Measurements from ENCODE around the gene ACSF3. TPM values are rescaled to one million over a fixed set of nuclear protein-coding genes. Genes with fewer than 3 reads are reported as not detected.

Gene ACSF3
- total RNA-seq, 1 experiment from 2014 or later = 74.5 TPM

DNA sequence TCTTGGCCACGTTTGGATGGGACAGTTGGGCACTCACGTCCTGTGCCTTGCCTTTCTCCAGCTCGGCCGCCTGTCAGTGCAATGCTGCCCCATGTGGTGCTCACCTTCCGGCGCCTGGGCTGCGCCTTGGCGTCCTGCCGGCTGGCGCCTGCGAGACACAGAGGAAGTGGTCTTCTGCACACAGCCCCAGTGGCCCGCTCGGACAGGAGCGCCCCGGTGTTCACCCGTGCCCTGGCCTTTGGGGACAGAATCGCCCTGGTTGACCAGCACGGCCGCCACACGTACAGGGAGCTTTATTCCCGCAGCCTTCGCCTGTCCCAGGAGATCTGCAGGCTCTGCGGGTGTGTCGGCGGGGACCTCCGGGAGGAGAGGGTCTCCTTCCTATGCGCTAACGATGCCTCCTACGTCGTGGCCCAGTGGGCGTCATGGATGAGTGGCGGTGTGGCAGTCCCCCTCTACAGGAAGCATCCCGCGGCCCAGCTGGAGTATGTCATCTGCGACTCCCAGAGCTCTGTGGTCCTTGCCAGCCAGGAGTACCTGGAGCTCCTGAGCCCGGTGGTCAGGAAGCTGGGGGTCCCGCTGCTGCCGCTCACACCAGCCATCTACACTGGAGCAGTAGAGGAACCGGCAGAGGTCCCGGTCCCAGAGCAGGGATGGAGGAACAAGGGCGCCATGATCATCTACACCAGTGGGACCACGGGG, 7.1 kb downstream of the ACSF3 start (continued):
- no peak for TF ChIP-seq POLR2AphosphoS5 (IDR thresholded peaks at IDR 0.05; ENCODE audit: low read depth, low read length)

- RAD21 ChIA-PET (ENCODE audit: low non-redundant PET in 1 of 2, low total read pairs in 2 of 2, uncharacterized antibody in 2 of 2, unreplicated experiment in 2 of 2) = no interaction called here
- intact Hi-C loops (cut with micrococcal nuclease) = no loop called here
- H3K4me1 ChIP-seq (ENCODE audit: control insufficient read depth in 1 of 2, insufficient read depth in 2 of 2, low read length in 2 of 2) = peaks cover 0 to 8% of the 10 kb centered on the region in 2 experiments; a peak in 2 of 4 replicates
- H3K4me2 ChIP-seq (ENCODE audit: low read length) = no peak overlapping the region
- H3K9ac ChIP-seq (ENCODE audit: low read length) = no peak overlapping the region
- no peak for TF ChIP-seq POLR2A (IDR thresholded peaks at IDR 0.05; ENCODE audit: borderline replicate concordance, extremely low read depth, insufficient read depth, insufficient read length)
- no peak for TF ChIP-seq ZFX (IDR thresholded peaks at IDR 0.05)
- TF ChIP-seq SIN3A (IDR thresholded peaks at IDR 0.05; ENCODE audit: low read depth) = no peak
- TF ChIP-seq CEBPB (IDR thresholded peaks at IDR 0.05; ENCODE audit: low read depth) = no peak
- TF ChIP-seq, protein P1, sequence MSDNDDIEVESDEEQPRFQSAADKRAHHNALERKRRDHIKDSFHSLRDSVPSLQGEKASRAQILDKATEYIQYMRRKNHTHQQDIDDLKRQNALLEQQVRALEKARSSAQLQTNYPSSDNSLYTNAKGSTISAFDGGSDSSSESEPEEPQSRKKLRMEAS (IDR thresholded peaks at IDR 0.05) = no peak
- TF ChIP-seq JUND (IDR thresholded peaks at IDR 0.05) = no peak
- TF ChIP-seq FOSL1 (IDR thresholded peaks at IDR 0.05; ENCODE audit: low read depth) = no peak
- no peak for TF ChIP-seq EZH2phosphoT487 (IDR thresholded peaks at IDR 0.05; ENCODE audit: borderline replicate concordance)
- no peak for DNase-seq (ENCODE audit: low read depth, low spot score)
- H2AFZ ChIP-seq (ENCODE audit: low read depth, low read length, poor library complexity, severe bottlenecking) = no peak overlapping the region
- peaks cover 25 to 30% of the 10 kb centered on the region in 2 experiments for H3K36me3 ChIP-seq (ENCODE audit: control insufficient read depth in 1 of 2, insufficient read depth in 2 of 2, low read length in 2 of 2)
- no peaks in the 10 kb centered on the region for H3K9me2 ChIP-seq (ENCODE audit: insufficient read depth)
- H3K79me2 ChIP-seq (ENCODE audit: insufficient read depth, low read length) = peaks cover 48% of the 10 kb centered on the region
- CTCF ChIA-PET = no interaction called here
- no peak overlapping the region; the same call in 1 of the 2 replicates for H3K27ac ChIP-seq (ENCODE audit: low read depth, low read length)
- peaks cover 3% of the 10 kb centered on the region; the same call in 1 of the 2 replicates for H4K20me1 ChIP-seq (ENCODE audit: insufficient read depth)
- POLR2A ChIA-PET = no interaction called here
- BruUV-seq (replicated peaks) = no TSS peak
- no peaks in the 10 kb centered on the region for H3K27me3 ChIP-seq (ENCODE audit: insufficient read depth, low read length)
- ATAC-seq = no peak
- no peaks in the 10 kb centered on the region for H3K9me3 ChIP-seq (ENCODE audit: control insufficient read depth in 1 of 2, insufficient read depth in 1 of 2, low read depth in 1 of 2, low read length in 2 of 2)
- H3K4me3 ChIP-seq (replicated peaks in 1 of 2; ENCODE audit: low read depth in 1 of 2, low read length in 2 of 2) = no peak overlapping the region
Measured at GRCh38 chr16:89101303-89102040, 7.8 kb downstream of the ACSF3 start.
